Motor neuron (in vitro differentiated cells): ENCODE data around the gene DISC1. TPM values are rescaled to one million over a fixed set of nuclear protein-coding genes. Genes with fewer than 3 reads are reported as not detected.

Experiments used
- ATAC-seq, 8 experiments: fragments of 200-7000 bp; cut with Tn5 transposase; replicated peaks in 6 of 8; 2 replicates each; pipeline ENCODE4 v1.8.0; 2021; ENCODE audit warnings: mild to moderate bottlenecking in 8 of 8, moderate library complexity in 8 of 8
- H3K27ac ChIP-seq, 2 donors: fragments of 250-450 bp; sonication (Bioruptor Pico); 2 replicates each; pipeline ENCODE4 v1.9.0; 2021; ENCODE audit warnings: antibody characterized with exemption in 2 of 2, mild to moderate bottlenecking in 2 of 2, moderate library complexity in 1 of 2
- H3K4me1 ChIP-seq, 2 donors: fragments of 250-450 bp; sonication (Bioruptor Pico); replicated peaks in 1 of 2; 2 replicates each; pipeline ENCODE4 v1.6.1; 2021; ENCODE audit warnings: antibody characterized with exemption in 2 of 2, mild to moderate bottlenecking in 2 of 2, moderate library complexity in 1 of 2
- H3K4me3 ChIP-seq, 5 donors: fragments of 250-450 bp; sonication (Bioruptor Pico); 2 replicates each; pipeline ENCODE4 v1.9.0; 2021; ENCODE audit warnings: antibody characterized with exemption in 5 of 5, mild to moderate bottlenecking in 5 of 5, moderate library complexity in 4 of 5
- WGBS, 10 experiments: fragments of 450-650 bp; shearing (Covaris generic); methylation state at CpG; one replicate each; pipeline ENCODE4 v1.0.0; 2022; 5-methylcytosine and 5-hydroxymethylcytosine counted together
- in situ Hi-C, 9 experiments: fragments of 400-800 bp; cut with MboI; loops; one replicate each; pipeline ENCODE4 v1.15.0; 2021; ENCODE audit warnings: low sequenced_read_pairs in 9 of 9, low pct_unique_long_range_greater_than_20kb in 2 of 9; ENCODE audit not compliant: unreplicated experiment in 9 of 9
- total RNA-seq, 8 experiments: library from RNA; unstranded; fragments of 300-600 nt; gene quantifications; 2 replicates each; pipeline versions ENCODE4 v1.2.3 to v1.2.4, GENCODE V29; 2022

The DISC1 gene
- total RNA-seq, 8 experiments from 2014 or later: 1.2 to 13.5 (median 3.7) TPM

DNA sequence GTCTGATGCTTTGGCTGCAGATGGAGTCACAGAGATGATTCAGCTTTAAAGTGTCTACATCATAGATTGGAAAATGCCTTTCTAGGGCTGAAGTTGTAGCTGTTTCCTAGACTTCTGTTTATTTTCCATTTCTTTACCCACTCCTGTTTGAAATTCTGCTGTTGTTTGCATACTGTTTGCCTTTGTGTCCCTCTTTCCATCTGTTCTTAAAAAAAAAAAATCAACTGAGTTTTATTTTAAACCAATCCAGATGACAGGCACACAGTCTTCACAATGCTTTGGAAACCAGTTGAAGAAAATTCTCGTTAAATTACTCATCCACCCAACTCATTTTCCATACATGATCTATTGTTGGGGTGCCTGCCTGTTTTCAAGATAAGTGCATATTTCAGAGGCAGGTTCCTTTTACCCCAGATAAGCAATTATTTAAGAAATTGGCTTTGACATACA, 245.9 kb downstream of the DISC1 start:
- WGBS, 10 experiments: 0 to 100% (median 73%) methylated on average over 1 of the region's 1 CpG; no CpG with 5 or more reads in 2 of the 10 experiments
- no peak overlapping the region for H3K27ac ChIP-seq
- in situ Hi-C loops: loop anchor here in 5 of 9 experiments (25.0 kb wide), 3 partner anchors 740 to 1365 kb away; partner anchors contain the start of gene SIPA1L2 (in 2 of the 5)
- ATAC-seq: peak in 4 of 8 experiments; percentile 22 to 87 (median 70)
- no peak overlapping the region for H3K4me3 ChIP-seq
- H3K4me1 ChIP-seq: peaks cover 0 to 14% of the 10 kb centered on the region in 2 donors

DNA sequence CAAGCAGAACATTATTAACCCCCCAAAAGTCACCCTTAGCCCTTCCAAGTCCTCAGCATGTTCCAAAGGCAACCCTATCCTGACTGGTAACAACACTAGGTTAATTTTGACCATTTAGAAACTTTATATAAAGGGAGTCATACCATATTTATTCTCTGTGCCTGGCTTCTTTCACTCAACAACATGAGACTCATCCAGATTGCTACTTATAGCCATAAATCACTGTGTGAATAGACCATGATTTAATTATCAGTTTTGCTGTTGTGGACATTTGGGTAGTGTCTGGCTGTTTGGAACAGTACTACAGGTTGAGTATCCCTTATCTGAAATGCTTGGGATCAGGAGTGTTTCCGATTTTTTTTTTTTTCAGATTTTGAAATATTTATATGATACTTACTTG, 252.1 kb downstream of the DISC1 start:
- Histone ChIP-seq H3K27ac (no peak overlapping the region), H3K4me1 (peaks cover 0 to 4% of the 10 kb centered on the region in 2 donors), H3K4me3 (no peak overlapping the region)
- WGBS, 10 experiments: 17 to 100% (median 88%) methylated on average over 1 of the region's 1 CpG; no CpG with 5 or more reads in 2 of the 10 experiments
- in situ Hi-C loops: loop anchor here in 2 of 9 experiments (25.0 kb wide), 2 partner anchors 734 to 1359 kb away; no protein-coding TSS in a partner anchor
- ATAC-seq: no peak

DNA sequence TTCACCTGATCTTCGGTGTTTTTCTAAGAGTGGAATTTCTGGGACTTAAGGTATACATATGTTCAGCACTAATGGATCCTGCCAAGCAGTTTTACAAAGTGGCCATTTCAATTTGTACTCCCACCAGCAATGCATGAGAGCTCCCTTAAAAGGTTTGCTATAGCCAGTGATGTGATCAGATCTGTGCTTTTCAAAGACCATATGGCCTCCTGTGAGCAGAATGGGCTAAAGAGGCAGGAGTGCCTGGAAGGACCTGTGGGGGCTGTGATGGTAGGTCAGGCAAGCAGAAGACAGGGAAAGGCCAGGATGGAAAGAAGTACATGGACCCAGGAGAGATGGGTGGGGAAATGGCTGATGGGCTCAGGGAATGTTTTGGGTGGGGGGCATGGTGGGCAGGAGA, 252.7 kb downstream of the DISC1 start:
- ATAC-seq: no peak
- in situ Hi-C loops: loop anchor here in 2 of 9 experiments (25.0 kb wide), 2 partner anchors 733 to 1358 kb away; no protein-coding TSS in a partner anchor
- WGBS, 10 experiments: 0 to 100% (median 90%) methylated on average over 1 of the region's 1 CpG; no CpG with 5 or more reads in 3 of the 10 experiments
- Histone ChIP-seq H3K4me3 (no peak overlapping the region), H3K27ac (no peak overlapping the region), H3K4me1 (peaks cover 0 to 4% of the 10 kb centered on the region in 2 donors)

DNA sequence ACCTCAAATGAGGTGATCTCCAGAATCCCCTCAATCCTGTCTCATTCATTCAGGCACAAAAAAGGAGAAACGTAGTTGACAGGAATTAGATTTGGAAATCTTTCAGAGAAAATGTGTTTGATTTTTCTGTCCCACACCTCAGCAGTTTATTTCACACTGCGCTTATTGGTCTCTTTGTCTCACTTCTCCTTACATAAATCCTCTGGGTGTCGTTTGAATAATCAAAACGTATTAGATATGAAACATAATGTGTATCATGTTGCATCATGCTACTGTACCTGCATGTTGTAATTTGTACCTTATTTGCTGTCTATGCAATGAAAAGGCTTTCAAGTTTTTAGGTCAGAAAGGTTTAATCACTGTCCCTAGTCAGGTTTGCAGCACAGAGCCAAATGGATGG, 255.7 kb downstream of the DISC1 start:
- peak in 1 of 8 experiments; percentile 52 for ATAC-seq
- 60 to 100% (median 79%) methylated on average over 1 to 4 of the region's 4 CpGs; no CpG with 5 or more reads in 1 of the 10 experiments for WGBS, 10 experiments
- Histone ChIP-seq H3K27ac (no peak overlapping the region), H3K4me1 (peaks cover 0 to 4% of the 10 kb centered on the region in 2 donors), H3K4me3 (no peak overlapping the region)
- in situ Hi-C loops: loop anchor here in 2 of 9 experiments (25.0 kb wide), 2 partner anchors 730 to 1355 kb away; no protein-coding TSS in a partner anchor

DNA sequence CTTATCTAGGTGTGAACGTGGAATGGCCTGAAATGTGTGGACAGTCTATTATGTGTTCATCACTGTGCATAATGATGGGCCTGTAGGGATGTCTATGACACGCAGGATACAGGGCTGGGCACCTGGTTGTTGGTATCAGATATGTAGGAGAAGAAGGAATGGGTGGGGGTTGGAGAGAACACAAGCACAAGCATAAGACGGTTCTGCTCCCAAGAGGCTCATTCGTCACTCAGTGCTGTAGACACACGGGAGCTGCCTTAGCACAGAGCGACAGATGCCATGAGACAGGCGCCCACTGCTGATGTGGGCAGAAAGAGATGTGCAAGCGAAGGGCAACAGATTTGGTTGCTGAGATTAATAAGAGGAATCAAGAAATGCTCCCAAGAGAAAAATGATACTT, 256.2 kb downstream of the DISC1 start:
- no peak overlapping the region for H3K4me3 ChIP-seq
- peak in 4 of 8 experiments; percentile 15 to 67 (median 46) for ATAC-seq
- WGBS, 10 experiments: 37 to 93% (median 70%) methylated on average over 1 to 8 of the region's 8 CpGs; no CpG with 5 or more reads in 1 of the 10 experiments
- H3K4me1 ChIP-seq: peaks cover 0 to 4% of the 10 kb centered on the region in 2 donors
- in situ Hi-C loops: loop anchor here in 2 of 9 experiments (25.0 kb wide), 2 partner anchors 730 to 1355 kb away; no protein-coding TSS in a partner anchor
- H3K27ac ChIP-seq: no peak overlapping the region

DNA sequence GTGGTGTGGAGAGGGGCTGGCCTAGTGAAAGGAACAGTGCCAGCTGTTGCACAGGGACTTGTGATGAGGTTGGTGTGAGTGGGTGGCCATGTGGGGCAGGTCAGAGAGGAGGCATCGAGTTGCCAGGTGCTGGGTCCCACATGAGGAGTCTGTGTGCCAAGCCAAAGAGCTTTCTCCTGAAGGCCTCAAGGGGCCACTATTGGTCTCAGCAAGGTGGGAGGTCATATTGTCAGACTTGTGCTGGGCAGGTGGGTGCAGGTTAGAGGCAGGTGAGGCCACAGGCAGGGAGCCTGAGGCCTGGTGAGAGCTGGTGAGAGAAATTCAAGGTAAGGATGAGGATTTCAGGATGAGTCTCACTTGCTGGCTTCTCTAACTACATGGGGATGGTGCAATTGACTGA, 256.8 kb downstream of the DISC1 start:
- Histone ChIP-seq H3K4me1 (peaks cover 0 to 4% of the 10 kb centered on the region in 2 donors), H3K4me3 (no peak overlapping the region), H3K27ac (no peak overlapping the region)
- WGBS, 10 experiments: 29 to 100% methylated on average over 1 of the region's 1 CpG; no CpG with 5 or more reads in 8 of the 10 experiments
- ATAC-seq: no peak
- in situ Hi-C loops: loop anchor here in 2 of 9 experiments (25.0 kb wide), 2 partner anchors 729 to 1354 kb away; no protein-coding TSS in a partner anchor

DNA sequence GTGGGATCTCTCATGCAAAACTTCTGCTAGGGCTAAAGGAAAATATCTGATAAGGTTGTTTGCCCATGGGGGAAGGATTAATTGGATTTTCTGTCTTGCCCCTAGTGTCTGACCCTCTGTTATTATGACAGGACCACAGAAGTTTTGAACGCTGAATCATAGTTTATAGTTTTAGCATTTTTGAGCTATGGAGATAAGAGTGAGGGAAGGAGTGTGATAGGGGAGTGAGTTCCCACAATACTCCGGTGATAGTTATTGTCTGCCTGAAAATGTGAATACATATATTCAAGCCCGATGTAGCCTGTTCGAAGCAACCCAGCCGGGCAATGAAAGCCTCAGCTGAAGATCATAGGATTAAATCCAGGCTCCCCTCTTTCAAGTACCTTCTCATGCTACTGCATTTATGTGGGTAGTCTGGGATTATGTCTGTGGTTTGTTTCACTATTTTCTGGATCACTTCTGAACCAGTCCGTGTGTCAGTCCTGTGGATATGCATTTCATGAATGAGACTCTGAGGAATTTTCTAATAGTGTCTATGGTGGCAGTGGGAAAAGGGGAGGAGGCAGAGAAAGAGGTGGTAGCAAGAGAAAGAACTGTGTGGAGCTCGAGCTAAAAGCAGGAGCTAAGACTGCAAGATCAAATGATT, 258.7 kb downstream of the DISC1 start:
- Histone ChIP-seq H3K4me3 (no peak overlapping the region), H3K27ac (no peak overlapping the region), H3K4me1 (peaks cover 0 to 4% of the 10 kb centered on the region in 2 donors)
- 14 to 94% (median 72%) methylated on average over 2 to 7 of the region's 7 CpGs; no CpG with 5 or more reads in 2 of the 10 experiments for WGBS, 10 experiments
- in situ Hi-C loops: loop anchor here in 2 of 9 experiments (25.0 kb wide), 2 partner anchors 727 to 1352 kb away; no protein-coding TSS in a partner anchor
- ATAC-seq: no peak

DNA sequence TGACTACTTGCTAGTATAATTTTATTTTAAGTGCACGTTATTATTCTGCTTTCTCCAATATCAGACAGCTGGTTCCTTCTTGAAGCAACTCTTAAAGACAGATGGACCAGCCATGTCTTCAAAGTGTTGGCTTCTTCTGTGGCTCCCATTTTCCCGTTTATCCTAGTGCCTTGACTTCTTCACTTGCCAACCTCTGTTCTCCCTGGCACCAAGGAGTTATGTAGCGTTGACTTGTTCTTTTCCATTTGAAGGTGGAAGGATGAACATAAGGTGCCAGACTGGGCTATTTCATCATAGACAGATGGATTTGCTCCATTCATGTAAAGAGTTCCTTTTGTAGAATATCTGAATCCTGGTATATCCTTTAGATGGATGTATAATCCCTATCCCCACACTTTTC, 260.6 kb downstream of the DISC1 start:
- no peak overlapping the region for H3K27ac ChIP-seq
- no peak overlapping the region for H3K4me3 ChIP-seq
- in situ Hi-C loops: loop anchor here in 2 of 9 experiments (25.0 kb wide), 2 partner anchors 725 to 1350 kb away; no protein-coding TSS in a partner anchor
- 62 to 100% (median 89%) methylated on average over 1 to 3 of the region's 3 CpGs; no CpG with 5 or more reads in 2 of the 10 experiments for WGBS, 10 experiments
- no peak for ATAC-seq
- H3K4me1 ChIP-seq: peaks cover 0 to 4% of the 10 kb centered on the region in 2 donors

DNA sequence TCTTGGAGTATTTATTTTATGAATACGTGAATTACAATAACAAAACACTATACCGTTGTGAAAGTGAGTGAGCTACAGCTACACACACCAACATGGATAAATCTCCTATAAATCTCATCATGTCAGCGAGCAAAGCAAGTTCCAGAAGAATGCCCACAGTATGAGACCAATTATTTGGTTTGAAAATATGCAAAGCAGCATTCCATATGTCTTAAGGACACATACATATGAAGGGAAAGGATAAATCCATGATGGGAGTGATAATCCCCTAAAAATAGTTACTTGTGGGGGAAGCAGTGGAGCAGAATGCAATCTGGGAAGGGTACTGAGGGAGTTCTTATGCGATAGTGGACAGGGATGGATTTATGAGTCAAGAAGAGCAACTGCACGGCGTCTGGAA, 261.3 kb downstream of the DISC1 start:
- Histone ChIP-seq H3K27ac (no peak overlapping the region), H3K4me1 (no peaks in the 10 kb centered on the region), H3K4me3 (no peak overlapping the region)
- ATAC-seq: peak in 1 of 8 experiments; percentile 38
- in situ Hi-C loops: loop anchor here in 2 of 9 experiments (25.0 kb wide), 2 partner anchors 724 to 1349 kb away; no protein-coding TSS in a partner anchor
- WGBS, 10 experiments: 33 to 100% (median 83%) methylated on average over 1 to 6 of the region's 6 CpGs

DNA sequence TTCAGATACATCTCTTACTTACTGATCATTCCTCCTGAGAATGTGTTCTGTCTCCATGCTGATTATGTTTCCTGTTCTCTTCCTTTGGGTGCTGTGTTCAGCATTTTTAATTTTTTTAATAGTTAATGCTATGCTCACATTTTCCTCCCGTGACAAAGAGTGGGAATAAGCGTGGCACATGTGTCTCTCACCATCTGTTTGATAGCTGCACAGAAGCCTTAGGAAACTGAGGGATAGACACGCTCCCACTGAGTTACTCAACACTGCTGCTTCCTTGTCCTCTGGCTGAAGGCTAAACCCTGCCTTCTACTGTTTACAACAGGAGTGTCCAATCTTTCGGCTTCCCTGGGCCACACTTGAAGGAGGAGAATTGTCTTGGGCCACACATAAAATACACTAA, 264.2 kb downstream of the DISC1 start:
- Histone ChIP-seq H3K4me1 (no peaks in the 10 kb centered on the region), H3K27ac (no peak overlapping the region), H3K4me3 (no peak overlapping the region)
- 22 to 100% (median 88%) methylated on average over 2 to 4 of the region's 4 CpGs; no CpG with 5 or more reads in 1 of the 10 experiments for WGBS, 10 experiments
- no peak for ATAC-seq
- in situ Hi-C loops: loop anchor here in 2 of 9 experiments (25.0 kb wide), 2 partner anchors 722 to 1347 kb away; no protein-coding TSS in a partner anchor

DNA sequence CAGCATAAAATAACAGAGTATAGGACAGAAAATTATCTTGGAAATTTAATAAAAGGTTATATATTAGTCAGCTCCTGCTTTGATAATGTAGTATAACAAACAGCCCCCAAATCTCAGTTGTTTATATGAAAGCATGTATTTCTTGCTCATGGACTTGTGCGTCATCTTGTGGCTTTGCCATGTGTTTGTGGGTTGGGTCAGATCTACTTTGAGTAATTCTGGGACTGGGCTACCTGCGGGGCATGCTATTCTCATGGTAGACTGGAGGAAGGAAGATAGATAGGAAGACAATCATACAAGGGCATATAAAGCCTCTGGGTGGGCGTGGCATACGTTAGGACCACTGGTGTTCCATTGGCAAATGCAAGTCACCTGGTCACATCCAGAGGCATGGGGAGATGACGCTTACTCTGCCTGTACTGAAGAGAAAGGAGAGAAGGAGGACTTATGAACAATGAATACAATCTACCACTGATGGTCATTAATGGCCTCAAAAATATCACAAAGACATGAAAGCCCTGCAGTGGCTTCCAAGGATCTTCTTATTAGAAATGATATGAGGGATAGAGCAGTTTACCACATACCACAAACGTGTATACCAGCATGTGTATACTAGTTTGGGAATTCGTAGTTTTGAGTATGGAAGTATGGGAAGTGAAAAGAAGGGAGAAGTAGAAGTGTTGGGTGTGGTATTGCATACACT, 267.0 kb downstream of the DISC1 start:
- in situ Hi-C loops: loop anchor here in 2 of 9 experiments (25.0 kb wide), 2 partner anchors 719 to 1344 kb away; no protein-coding TSS in a partner anchor
- Histone ChIP-seq H3K4me1 (no peaks in the 10 kb centered on the region), H3K27ac (no peak overlapping the region), H3K4me3 (no peak overlapping the region)
- WGBS, 10 experiments: 44 to 91% (median 89%) methylated on average over 1 to 7 of the region's 7 CpGs
- ATAC-seq: no peak

DNA sequence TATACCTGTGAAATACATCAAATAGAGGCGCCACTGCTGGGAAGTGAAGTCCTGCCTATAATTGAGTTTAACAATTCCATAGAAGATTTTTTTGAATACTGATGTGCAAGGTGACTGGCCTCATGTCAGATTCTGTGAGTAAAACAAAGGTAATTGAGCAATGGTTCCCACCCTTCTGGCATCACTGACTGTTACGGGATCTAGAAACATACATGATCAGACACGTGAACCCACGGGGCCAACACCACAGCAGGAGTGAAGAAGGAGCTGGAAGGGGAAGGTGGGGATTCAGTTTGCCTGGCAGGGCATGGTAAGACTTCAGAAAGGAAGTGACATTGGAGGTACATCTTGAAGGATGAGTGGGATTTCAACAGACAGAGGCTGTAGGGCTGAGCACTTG, 270.2 kb downstream of the DISC1 start:
- peaks cover 0 to 5% of the 10 kb centered on the region in 2 donors for H3K4me1 ChIP-seq
- H3K4me3 ChIP-seq: no peak overlapping the region
- ATAC-seq: no peak
- H3K27ac ChIP-seq: no peak overlapping the region
- in situ Hi-C loops: loop anchor here in 2 of 9 experiments (25.0 kb wide), 2 partner anchors 715 to 1340 kb away; no protein-coding TSS in a partner anchor
- WGBS, 10 experiments: 51 to 100% (median 98%) methylated on average over 1 to 4 of the region's 4 CpGs; no CpG with 5 or more reads in 5 of the 10 experiments
